Cardiac muscle cell (in vitro differentiated cells and primary cell): ENCODE data around the gene MRPL17. TPM values are rescaled to one million over a fixed set of nuclear protein-coding genes. Genes with fewer than 3 reads are reported as not detected.

Experiments
- DNase-seq, 2 donors: peaks; one replicate each; pipeline versions ENCODE4 v3.0.0 to v3.0.0-alpha.2; 2010 to 2017; ENCODE audit warnings: low read depth in 1 of 2, low spot score in 1 of 2
- H3K27ac ChIP-seq: fragments of 200-600 bp; sonication (generic); 2 replicates; pipeline ENCODE4 v1.5.1; 2016
- H3K27me3 ChIP-seq: fragments of 200-600 bp; sonication (generic); 2 replicates; pipeline ENCODE4 v1.6.0; 2016; ENCODE audit warnings: control low read depth
- H3K36me3 ChIP-seq: fragments of 200-600 bp; sonication (generic); 2 replicates; pipeline ENCODE4 v1.5.1; 2016; ENCODE audit warnings: control low read depth
- H3K4me1 ChIP-seq: fragments of 200-600 bp; sonication (generic); 2 replicates; pipeline ENCODE4 v1.8.1; 2017; ENCODE audit warnings: low read depth, mild to moderate bottlenecking, mixed run types
- H3K4me3 ChIP-seq: fragments of 200-600 bp; sonication (generic); 2 replicates; pipeline ENCODE4 v1.5.1; 2016; ENCODE audit warnings: mild to moderate bottlenecking
- H3K9me3 ChIP-seq: fragments of 200-600 bp; sonication (generic); 2 replicates; pipeline ENCODE4 v1.5.1; 2017; ENCODE audit warnings: low read depth, mild to moderate bottlenecking, control low read depth
- CTCF ChIP-seq: IDR thresholded peaks from 2 replicates; pipeline ENCODE4 v1.5.1; 2012; ENCODE audit warnings: low read depth, mild to moderate bottlenecking, low read length
- polyA plus RNA-seq: library from polyadenylated mRNA; unstranded; fragments of >200 nt; fragmentation: Nextera tagmentation; extraction: Ambion mirVana; gene quantifications from 2 replicates; pipeline ENCODE4 v1.2.1, GENCODE V29; 2016
- total RNA-seq: library from RNA; depleted of rRNA; stranded (reverse); fragments of >200 nt; gene quantifications from 2 replicates; pipeline ENCODE4 v1.2.3, GENCODE V29; 2016

MRPL17 gene
- total and polyA plus RNA-seq, 2 experiments from 2014 or later, result 100 to 108 TPM

GRCh38 chr11:6677018-6677417 lies 6.1 kb downstream of the MRPL17 start:
- DNase-seq, result no peak
- no peaks in the 10 kb centered on the region for H3K9me3 ChIP-seq
- no peaks in the 10 kb centered on the region for H3K27me3 ChIP-seq
- H3K36me3 ChIP-seq, result peaks cover 10% of the 10 kb centered on the region
- H3K4me3 ChIP-seq, result no peak overlapping the region
- no peak for TF ChIP-seq CTCF
- H3K4me1 ChIP-seq, result peaks cover 8% of the 10 kb centered on the region
- no peak overlapping the region for H3K27ac ChIP-seq

GRCh38 chr11:6674862-6675261 lies 8.3 kb downstream of the MRPL17 start:
- no peaks in the 10 kb centered on the region for H3K27me3 ChIP-seq
- no peak for TF ChIP-seq CTCF
- H3K27ac ChIP-seq, result no peak overlapping the region
- no peaks in the 10 kb centered on the region for H3K9me3 ChIP-seq
- H3K4me1 ChIP-seq, result no peaks in the 10 kb centered on the region
- no peak for DNase-seq
- no peak overlapping the region for H3K4me3 ChIP-seq
- H3K36me3 ChIP-seq, result no peaks in the 10 kb centered on the region

GRCh38 chr11:6674219-6674597 lies 8.9 kb downstream of the MRPL17 start:
- H3K36me3 ChIP-seq, result no peaks in the 10 kb centered on the region
- H3K27me3 ChIP-seq, result no peaks in the 10 kb centered on the region
- H3K4me3 ChIP-seq, result no peak overlapping the region
- DNase-seq, result no peak
- H3K9me3 ChIP-seq, result no peaks in the 10 kb centered on the region
- H3K27ac ChIP-seq, result no peak overlapping the region
- no peaks in the 10 kb centered on the region for H3K4me1 ChIP-seq
- TF ChIP-seq CTCF, result no peak

- Histone ChIP-seq H3K36me3 (no peaks in the 10 kb centered on the region), H3K27me3 (no peaks in the 10 kb centered on the region), H3K4me3 (no peak overlapping the region), H3K27ac (no peak overlapping the region), H3K4me1 (no peaks in the 10 kb centered on the region), H3K9me3 (no peaks in the 10 kb centered on the region)
- no peak for TF ChIP-seq CTCF
- DNase-seq, result no peak
These were observed 9.5 kb downstream of the MRPL17 start for GRCh38 chr11:6673523-6674218.

GRCh38 chr11:6671991-6672390 lies 11.1 kb downstream of the MRPL17 start:
- H3K4me1 ChIP-seq, result no peaks in the 10 kb centered on the region
- H3K36me3 ChIP-seq, result no peaks in the 10 kb centered on the region
- no peak overlapping the region for H3K4me3 ChIP-seq
- TF ChIP-seq CTCF, result no peak
- H3K27me3 ChIP-seq, result no peaks in the 10 kb centered on the region
- H3K27ac ChIP-seq, result no peak overlapping the region
- H3K9me3 ChIP-seq, result no peaks in the 10 kb centered on the region
- DNase-seq, result no peak
